GM12891 (cell line): Measurements from ENCODE around the gene NEDD9.

Source experiments
- DNase-seq: peaks from one replicate; pipeline ENCODE4 v3.0.0; 2011; ENCODE audit warnings: low spot score; ENCODE audit not compliant: insufficient read length
- FAIRE-seq: peaks from 2 replicates; lab custom pipeline; 2011; peaks lifted over from hg19 to GRCh38; lab: Jason Lieb, UNC
- PAX5 ChIP-seq: IDR thresholded peaks from 2 replicates; pipeline ENCODE4 v1.6.1; 2011; ENCODE audit warnings: low read length, moderate library complexity, mild to moderate bottlenecking; ENCODE audit not compliant: insufficient read depth, severe bottlenecking
- POLR2A ChIP-seq: IDR thresholded peaks from 2 replicates; pipeline ENCODE4 v1.6.1; 2011; ENCODE audit warnings: low read depth, low read length, control low read depth
- POLR2AphosphoS5 ChIP-seq: IDR thresholded peaks from 2 replicates; pipeline ENCODE4 v1.6.1; 2011; ENCODE audit warnings: low read depth, low read length, control low read depth
- POU2F2 ChIP-seq: IDR thresholded peaks from 2 replicates; pipeline ENCODE4 v1.6.1; 2011; ENCODE audit warnings: low read depth, mild to moderate bottlenecking, control low read depth, low read length, moderate library complexity
- SPI1 ChIP-seq: IDR thresholded peaks from 2 replicates; pipeline ENCODE4 v1.6.1; 2011; ENCODE audit warnings: low read depth, low read length, control low read depth
- TAF1 ChIP-seq: IDR thresholded peaks from 2 replicates; pipeline ENCODE4 v1.6.1; 2011; ENCODE audit warnings: low read depth, low read length, control low read depth

The NEDD9 gene

DNA sequence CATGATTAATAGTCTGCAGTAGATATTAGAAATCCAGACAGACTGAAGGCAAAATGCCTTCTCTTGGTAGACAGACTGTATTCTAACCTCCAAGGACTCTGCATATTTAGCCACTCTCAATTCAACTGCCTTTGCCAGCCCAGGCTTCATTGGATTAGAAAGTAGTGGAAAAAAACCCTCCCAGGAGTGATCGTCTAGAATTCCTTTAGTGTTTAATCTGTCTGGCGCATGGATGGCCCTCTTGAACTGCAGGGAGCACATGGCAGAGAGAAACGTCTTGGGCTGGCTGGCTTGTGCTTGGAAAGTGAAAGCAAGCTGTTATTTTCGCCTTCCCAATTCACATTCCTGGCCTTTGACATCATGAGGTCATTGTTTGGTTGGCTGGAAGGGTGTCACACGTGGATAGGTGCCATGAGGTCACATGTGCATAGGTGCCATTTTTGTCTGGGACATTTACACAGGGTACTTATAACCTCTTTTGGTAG is 30.9 kb upstream of the NEDD9 start:
- TF ChIP-seq PAX5 (no peak), POLR2AphosphoS5 (no peak), TAF1 (no peak), SPI1 (no peak), POLR2A (no peak), POU2F2 (no peak)
- FAIRE-seq (no peak), DNase-seq (no peak)

DNA sequence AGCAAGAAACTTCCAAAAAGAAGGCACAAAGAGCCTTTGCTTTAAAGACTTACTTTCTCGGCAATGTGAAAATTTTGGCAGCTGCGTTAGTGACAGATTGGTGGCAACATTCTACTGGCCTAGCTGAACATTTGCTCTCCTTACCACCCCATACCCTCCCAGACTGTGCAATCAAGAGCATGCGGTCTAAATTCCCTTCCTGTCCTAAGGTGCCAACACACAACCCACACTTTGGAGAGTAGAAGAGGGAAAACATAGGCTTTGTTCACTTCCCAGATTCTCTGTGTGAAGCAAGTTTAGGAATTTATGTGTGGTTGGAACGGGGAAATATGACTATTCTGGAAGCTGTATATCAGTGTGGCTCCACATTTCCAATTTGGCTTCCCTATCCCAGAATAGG is 29.8 kb upstream of the NEDD9 start:
- DNase-seq = no peak
- TF ChIP-seq POLR2AphosphoS5 = no peak
- TF ChIP-seq SPI1 = no peak
- no peak for TF ChIP-seq TAF1
- no peak for TF ChIP-seq POU2F2
- TF ChIP-seq PAX5 = no peak
- no peak for TF ChIP-seq POLR2A
- peak; percentile 5 for FAIRE-seq

DNA sequence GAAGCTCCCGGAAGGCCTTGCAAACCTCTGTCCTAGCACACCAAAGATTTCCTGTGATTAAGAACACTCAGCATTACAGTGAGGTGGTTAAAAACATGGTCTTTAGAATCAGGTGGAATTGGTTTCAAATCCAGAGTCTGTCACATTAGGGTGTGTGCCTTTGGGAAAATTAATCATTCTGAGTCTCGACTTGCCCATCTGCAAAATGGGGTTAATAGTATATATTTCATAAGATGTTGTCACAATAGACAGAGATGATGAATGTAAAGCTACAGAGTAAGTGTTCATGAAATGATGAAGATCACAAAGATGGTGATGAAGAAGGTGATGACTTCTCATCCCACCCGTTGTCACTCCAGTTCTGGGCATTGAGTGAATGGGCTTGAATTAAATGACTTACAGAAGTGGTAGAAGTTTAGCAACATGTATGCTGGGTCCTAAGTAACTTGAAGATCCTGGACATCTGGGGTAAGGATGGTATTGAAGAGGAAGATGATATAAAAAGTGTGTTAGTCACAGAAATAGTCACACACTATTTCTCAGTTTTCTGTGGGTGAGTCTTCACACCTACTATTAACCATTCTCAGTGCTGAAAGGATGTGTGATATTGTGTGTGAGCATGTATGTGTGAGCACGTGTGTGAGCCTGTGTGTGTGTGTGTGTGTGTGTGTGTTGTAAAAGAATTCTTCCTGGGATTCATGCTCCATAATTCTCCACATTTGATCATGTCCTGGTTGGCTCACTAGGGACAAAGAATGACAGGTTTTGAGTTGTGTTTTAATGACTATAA is 28.0 kb upstream of the NEDD9 start:
- DNase-seq = no peak
- no peak for FAIRE-seq
- TF ChIP-seq PAX5 (no peak), TAF1 (no peak), SPI1 (no peak), POLR2A (no peak), POLR2AphosphoS5 (no peak), POU2F2 (no peak)

DNA sequence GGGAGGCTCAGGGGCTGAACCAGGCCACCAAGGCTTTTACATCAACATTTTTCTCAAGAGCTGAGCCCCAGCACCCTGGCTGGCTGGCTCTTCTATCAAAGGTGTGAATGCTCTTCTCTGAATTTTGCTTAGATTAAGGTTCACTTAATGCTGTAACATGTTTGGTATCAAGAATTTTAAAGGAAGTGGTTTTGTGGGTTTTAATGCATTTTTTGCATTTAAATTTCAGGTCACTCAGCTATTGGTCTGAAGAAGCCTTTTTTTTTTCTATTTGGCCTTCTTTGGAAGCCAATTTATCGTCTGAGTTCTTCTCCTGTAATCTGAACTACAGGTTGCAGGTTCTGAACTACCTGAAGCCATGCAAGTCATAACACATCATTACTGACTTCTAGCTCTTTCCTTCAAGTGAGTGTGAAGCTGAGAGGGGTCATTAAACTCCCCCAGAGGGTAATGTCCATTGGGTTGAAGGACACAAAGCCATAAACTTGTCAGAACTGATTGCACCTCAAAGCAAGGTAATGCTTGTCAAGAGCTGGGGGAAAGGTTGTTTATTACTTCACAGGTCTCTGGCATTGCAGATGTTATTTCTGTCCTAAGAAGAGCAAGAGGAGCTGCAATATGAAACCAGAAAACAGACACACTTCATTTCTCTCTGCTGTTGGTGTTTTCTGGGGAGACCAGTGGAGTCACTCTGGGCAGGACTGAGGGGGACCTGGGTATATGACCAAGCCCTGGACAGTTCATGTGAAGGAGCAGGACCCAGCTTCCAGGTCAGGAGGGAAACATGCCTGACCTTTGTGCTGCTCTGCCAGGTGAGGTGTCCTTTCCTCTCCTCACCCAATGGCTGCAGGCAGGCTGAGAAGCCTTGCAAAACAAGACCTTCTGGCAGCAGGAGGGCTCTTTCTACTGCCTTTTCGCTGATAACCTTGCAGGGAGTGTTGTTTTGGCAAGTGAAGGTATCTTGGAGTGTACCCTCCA is 26.1 kb upstream of the NEDD9 start:
- TF ChIP-seq TAF1 (no peak), POLR2A (no peak), SPI1 (no peak), POU2F2 (no peak), PAX5 (no peak), POLR2AphosphoS5 (no peak)
- FAIRE-seq = no peak
- DNase-seq = no peak

DNA sequence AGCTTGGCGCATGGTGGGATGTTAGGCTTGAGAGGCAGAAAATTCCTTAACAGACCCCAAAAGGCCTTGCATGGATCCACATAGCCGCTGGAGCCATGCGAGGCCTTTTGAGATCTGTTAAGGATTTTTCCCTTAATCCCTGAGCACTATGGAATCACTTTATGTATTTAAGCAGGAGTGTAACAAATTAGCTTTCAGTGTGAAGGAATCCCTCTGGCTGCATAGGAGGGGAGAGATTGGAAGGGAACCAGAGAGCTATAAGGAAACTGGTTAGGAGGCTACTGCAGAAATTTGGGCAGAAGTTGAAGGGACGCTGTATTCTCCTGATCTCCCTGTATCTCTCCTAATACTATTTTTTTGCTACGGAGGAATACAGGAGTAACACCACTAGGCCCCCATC is 23.1 kb upstream of the NEDD9 start:
- FAIRE-seq (no peak), DNase-seq (no peak)
- TF ChIP-seq POLR2A (no peak), POU2F2 (no peak), TAF1 (no peak), SPI1 (no peak), POLR2AphosphoS5 (no peak), PAX5 (no peak)

DNA sequence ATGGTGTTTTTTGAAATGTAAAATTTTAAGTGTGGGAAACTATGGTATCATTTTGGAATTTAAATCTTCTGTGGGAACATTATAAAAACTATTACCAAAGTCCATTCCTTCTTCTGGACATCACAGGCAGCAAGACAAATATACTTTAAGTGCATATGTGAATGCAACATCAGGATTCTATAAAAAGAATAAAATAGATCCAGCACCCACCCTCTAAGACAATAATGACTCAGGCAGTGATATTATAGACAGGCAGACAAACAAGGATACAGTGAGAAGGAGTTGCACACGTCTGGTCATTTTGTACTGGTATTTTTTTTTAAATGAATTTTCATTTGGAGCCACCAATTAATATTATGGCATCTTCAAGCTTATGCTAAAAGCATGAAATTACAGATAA is 21.1 kb upstream of the NEDD9 start:
- FAIRE-seq = no peak
- DNase-seq = no peak
- TF ChIP-seq TAF1 (no peak), POU2F2 (no peak), POLR2AphosphoS5 (no peak), SPI1 (no peak), POLR2A (no peak), PAX5 (no peak)

DNA sequence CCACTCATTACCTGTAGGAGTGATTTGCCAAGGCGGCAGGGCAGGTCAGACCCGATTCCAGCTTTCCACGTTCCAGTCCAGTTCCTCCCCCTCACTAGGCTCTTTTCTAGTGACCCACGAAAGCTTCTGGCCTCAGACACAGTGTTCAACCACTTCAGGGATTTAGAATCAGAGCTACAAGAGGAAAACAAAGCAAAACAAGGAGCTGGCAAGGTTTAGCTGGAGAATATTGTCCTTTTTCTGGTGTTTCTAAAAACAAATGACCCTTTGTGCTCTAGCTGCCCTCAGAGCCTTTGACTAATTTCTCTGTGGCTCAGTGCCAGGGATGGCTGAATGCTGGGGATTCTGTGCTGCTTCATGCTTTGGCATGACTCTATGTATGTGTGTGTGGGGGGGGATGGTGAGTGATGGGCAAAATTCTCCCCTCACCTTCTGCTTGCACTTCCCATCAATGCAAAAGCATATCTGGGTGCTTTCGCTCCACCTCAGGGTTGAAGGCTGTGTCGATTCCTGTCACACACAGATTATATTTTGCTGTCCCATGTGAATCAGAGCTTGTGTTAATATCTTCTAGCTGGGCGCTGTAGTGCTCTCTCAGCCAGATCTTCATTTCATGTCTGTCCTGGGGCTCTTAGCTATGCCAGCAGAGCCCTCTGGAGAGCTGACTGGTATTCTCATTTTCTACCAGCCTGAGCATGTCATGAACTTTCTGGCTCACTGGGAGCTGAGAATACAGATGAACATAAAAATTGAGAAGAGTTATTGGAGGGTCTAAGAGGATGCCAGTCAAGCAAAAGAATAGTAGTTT is 19.3 kb upstream of the NEDD9 start:
- TF ChIP-seq POLR2A (no peak), PAX5 (no peak), POLR2AphosphoS5 (no peak), POU2F2 (no peak), SPI1 (no peak), TAF1 (no peak)
- no peak for DNase-seq
- FAIRE-seq = no peak

DNA sequence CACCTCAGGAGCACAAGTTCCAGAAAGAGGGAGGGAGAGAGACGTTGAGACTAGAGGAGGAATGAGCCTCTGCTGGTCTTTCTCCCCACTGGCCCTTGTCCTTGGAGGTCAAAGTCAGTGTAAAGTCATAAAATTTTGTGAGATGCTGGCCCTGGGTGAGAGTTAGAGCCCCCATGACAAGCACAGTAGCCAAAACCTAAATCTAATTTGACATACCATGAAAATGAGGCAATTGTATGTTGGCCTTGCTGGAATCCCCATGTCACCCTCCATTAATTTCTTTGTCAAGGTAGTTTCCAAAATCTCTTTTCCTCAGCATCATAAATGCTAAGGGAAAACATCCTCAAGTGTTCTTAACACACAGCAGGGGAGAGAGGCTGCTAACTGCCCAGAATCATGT is 17.6 kb upstream of the NEDD9 start:
- no peak for FAIRE-seq
- TF ChIP-seq TAF1 = no peak
- TF ChIP-seq PAX5 = no peak
- TF ChIP-seq POU2F2 = no peak
- TF ChIP-seq SPI1 = no peak
- no peak for TF ChIP-seq POLR2AphosphoS5
- TF ChIP-seq POLR2A = no peak
- DNase-seq = no peak
